SW 1271 (cell line): ENCODE data around the gene MTUS2.
"Not testable (repeated sequence)": the region's sequence is repeated elsewhere in the genome, so short reads cannot be mapped to it uniquely, and the experiment has no call there.

Experiments
- DNase-seq, 2 experiments: peaks; one replicate each; lab custom pipeline; 2025; lab: John Stamatoyannopoulos, UW

Gene MTUS2

GRCh38 chr13:29162638-29163235 lies 342.6 kb downstream of the MTUS2 start:
- DNase-seq = no peak

GRCh38 chr13:29164116-29164515 lies 344.0 kb downstream of the MTUS2 start:
- no peak for DNase-seq

- DNase-seq = no peak
Observed at GRCh38 chr13:29165216-29165615, 345.1 kb downstream of the MTUS2 start.

- DNase-seq = no peak
Observed at GRCh38 chr13:29165840-29166239, 345.7 kb downstream of the MTUS2 start.

GRCh38 chr13:29170436-29171082 lies 350.4 kb downstream of the MTUS2 start:
- no peak for DNase-seq

- no peak for DNase-seq
Observed at GRCh38 chr13:29171244-29171643, 351.1 kb downstream of the MTUS2 start.

GRCh38 chr13:29174093-29174492 lies 354.0 kb downstream of the MTUS2 start:
- no peak for DNase-seq

- no peak for DNase-seq
Observed at GRCh38 chr13:29175250-29175873, 355.2 kb downstream of the MTUS2 start.

GRCh38 chr13:29180055-29180454 lies 359.9 kb downstream of the MTUS2 start:
- no peak for DNase-seq

- DNase-seq = no peak
Observed at GRCh38 chr13:29182216-29182615, 362.1 kb downstream of the MTUS2 start.

- no peak for DNase-seq
Observed at GRCh38 chr13:29185926-29186325, 365.8 kb downstream of the MTUS2 start.

GRCh38 chr13:29187584-29187983 lies 367.4 kb downstream of the MTUS2 start:
- no peak for DNase-seq

GRCh38 chr13:29190298-29190697 lies 370.2 kb downstream of the MTUS2 start:
- DNase-seq = no peak

GRCh38 chr13:29193083-29193482 lies 372.9 kb downstream of the MTUS2 start:
- no peak for DNase-seq

- no peak for DNase-seq
Observed at GRCh38 chr13:29195456-29195855, 375.3 kb downstream of the MTUS2 start.

- DNase-seq = no peak
Observed at GRCh38 chr13:29196409-29197074, 376.4 kb downstream of the MTUS2 start.

- not testable (repeated sequence) for DNase-seq
Observed at GRCh38 chr13:29202753-29203152, 382.6 kb downstream of the MTUS2 start.

- DNase-seq = no peak
Observed at GRCh38 chr13:29204651-29205050, 384.5 kb downstream of the MTUS2 start.

GRCh38 chr13:29210676-29211075 lies 390.5 kb downstream of the MTUS2 start:
- DNase-seq = no peak

- DNase-seq = not testable (repeated sequence)
Observed at GRCh38 chr13:29211162-29211561, 391.0 kb downstream of the MTUS2 start.

- no peak for DNase-seq
Observed at GRCh38 chr13:29222458-29222857, 402.3 kb downstream of the MTUS2 start.

GRCh38 chr13:29224206-29224605 lies 404.1 kb downstream of the MTUS2 start:
- DNase-seq = no peak

GRCh38 chr13:29227576-29227975 lies 407.4 kb downstream of the MTUS2 start:
- no peak for DNase-seq
